COR-L47 (cell line): ENCODE data around the gene KRTAP12-4.
"Not testable (repeated sequence)": the region's sequence is repeated elsewhere in the genome, so short reads cannot be mapped to it uniquely, and the experiment has no call there.

Source experiments
- DNase-seq: peaks from one replicate; lab custom pipeline; 2025; lab: John Stamatoyannopoulos, UW

Gene KRTAP12-4

GRCh38 chr21:44632067-44632466 is 22.4 kb downstream of the KRTAP12-4 start:
- DNase-seq: no peak

GRCh38 chr21:44630440-44630839 is 24.0 kb downstream of the KRTAP12-4 start:
- no peak for DNase-seq

GRCh38 chr21:44628707-44629391 is 25.6 kb downstream of the KRTAP12-4 start:
- no peak for DNase-seq

- not testable (repeated sequence) for DNase-seq
Measured at GRCh38 chr21:44627831-44628233, 26.6 kb downstream of the KRTAP12-4 start.

- DNase-seq: not testable (repeated sequence)
Measured at GRCh38 chr21:44627181-44627822, 27.2 kb downstream of the KRTAP12-4 start.

- no peak for DNase-seq
Measured at GRCh38 chr21:44626673-44627143, 27.8 kb downstream of the KRTAP12-4 start, which contains the start of gene KRTAP10-9. Gene KRTAP10-9, plus strand, starts transcription at chr21:44627093. Its CDS starts 79 bp downstream, at chr21:44627172.

GRCh38 chr21:44626262-44626661 is 28.2 kb downstream of the KRTAP12-4 start:
- DNase-seq: no peak

- no peak for DNase-seq
Measured at GRCh38 chr21:44625756-44626155, 28.7 kb downstream of the KRTAP12-4 start.

- DNase-seq: no peak
Measured at GRCh38 chr21:44623575-44623974, 30.9 kb downstream of the KRTAP12-4 start.

GRCh38 chr21:44619886-44620285 is 34.6 kb downstream of the KRTAP12-4 start:
- DNase-seq: no peak

- DNase-seq: no peak
Measured at GRCh38 chr21:44618909-44619308, 35.5 kb downstream of the KRTAP12-4 start.

- DNase-seq: no peak
Measured at GRCh38 chr21:44618504-44618903, 36.0 kb downstream of the KRTAP12-4 start.

GRCh38 chr21:44617071-44617501 is 37.4 kb downstream of the KRTAP12-4 start:
- DNase-seq: no peak

- no peak for DNase-seq
Measured at GRCh38 chr21:44616591-44616926, 37.9 kb downstream of the KRTAP12-4 start.

- no peak for DNase-seq
Measured at GRCh38 chr21:44615911-44616590, 38.4 kb downstream of the KRTAP12-4 start.

- no peak for DNase-seq
Measured at GRCh38 chr21:44615466-44615865, 39.0 kb downstream of the KRTAP12-4 start.

GRCh38 chr21:44614961-44615391 is 39.5 kb downstream of the KRTAP12-4 start:
- no peak for DNase-seq

GRCh38 chr21:44614161-44614631 is 40.3 kb downstream of the KRTAP12-4 start:
- DNase-seq: no peak

- no peak for DNase-seq
Measured at GRCh38 chr21:44613386-44614155, 40.9 kb downstream of the KRTAP12-4 start.

- no peak for DNase-seq
Measured at GRCh38 chr21:44612669-44613229, 41.7 kb downstream of the KRTAP12-4 start.

GRCh38 chr21:44612029-44612486 is 42.4 kb downstream of the KRTAP12-4 start, which contains the start of gene KRTAP10-8:
Gene KRTAP10-8, plus strand, starts transcription at chr21:44612079. Its CDS starts 22 bp downstream, at chr21:44612101.
- DNase-seq: no peak
